Esophagus squamous epithelium (tissue), 4 donors: ENCODE measurements around the gene NHS.

Source experiments
- CTCF ChIP-seq, 6 experiments: fragments of 450-650 bp in 4 of 6; fragments of 200-600 bp in 2 of 6; sonication (generic) in 2 of 6; IDR thresholded peaks; one replicate each; pipeline ENCODE4 v1.5.1; 2016 to 2019; ENCODE audit warnings: antibody characterized with exemption in 6 of 6, mild to moderate bottlenecking in 4 of 6, moderate library complexity in 4 of 6
- POLR2A ChIP-seq, 4 donors: fragments of 450-650 bp; IDR thresholded peaks; one replicate each; pipeline ENCODE4 v1.6.1; 2017; ENCODE audit warnings: antibody characterized with exemption in 4 of 4, mild to moderate bottlenecking in 4 of 4, moderate library complexity in 3 of 4

DNA sequence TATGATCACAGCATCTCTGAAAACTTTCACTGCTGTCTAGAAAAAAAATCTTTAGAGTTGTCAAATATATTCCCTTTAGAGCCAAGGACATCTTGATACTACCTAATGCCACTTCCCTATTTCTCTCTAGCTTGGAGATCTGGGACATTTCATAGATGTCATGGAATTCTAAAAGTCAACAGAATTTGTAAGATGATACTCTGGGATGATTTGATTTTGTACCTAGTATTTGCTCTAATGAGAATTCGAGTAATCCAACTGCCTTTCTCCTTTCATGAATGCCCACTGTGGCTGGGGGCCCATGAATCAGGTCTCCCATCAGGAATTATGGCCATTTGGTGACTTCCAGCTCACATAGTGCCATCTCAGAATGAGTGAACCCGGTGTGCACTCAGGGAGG lies 73.2 kb downstream of the NHS start:
- TF ChIP-seq CTCF (IDR thresholded peaks at IDR 0.05), result no peak
- no peak for TF ChIP-seq POLR2A (IDR thresholded peaks at IDR 0.05)
